ENCODE measurements around the gene BPIFB1. TPM values are rescaled to one million over a fixed set of nuclear protein-coding genes. Genes with fewer than 3 reads are reported as not detected.

BPIFB1 gene
- total RNA-seq, 1 donor from 2014 or later: not detected

- Histone ChIP-seq H3K9ac (no peak overlapping the region), H2AFZ (replicated peaks) (no peak overlapping the region), H3F3A (ENCODE audit: low read depth) (no peaks in the 10 kb centered on the region), H3K4me1 (peaks cover 8% of the 10 kb centered on the region), H3K9me3 (ENCODE audit: low read depth) (no peaks in the 10 kb centered on the region), H3K4me3 (no peak overlapping the region), H3K27ac (no peak overlapping the region), H4K20me1 (ENCODE audit: low read depth) (no peaks in the 10 kb centered on the region), H3K4me2 (no peak overlapping the region), H3K27me3 (no peaks in the 10 kb centered on the region), H3K79me2 (ENCODE audit: low read depth) (no peaks in the 10 kb centered on the region), H3K36me3 (no peaks in the 10 kb centered on the region)
- no peak for DNase-seq (ENCODE audit: low spot score)
- H3K27me3 Mint-ChIP-seq (ENCODE audit: insufficient read depth, low read depth): peaks cover 7% of the 10 kb centered on the region
- no peak overlapping the region for H3K27ac Mint-ChIP-seq
- peaks cover 2% of the 10 kb centered on the region for H3K4me1 Mint-ChIP-seq
- no peak for TF ChIP-seq EZH2 (IDR thresholded peaks at IDR 0.05)
- TF ChIP-seq CTCF (IDR thresholded peaks at IDR 0.05): no peak
- TF ChIP-seq EZH2phosphoT487 (IDR thresholded peaks at IDR 0.05): no peak
- H3K4me3 Mint-ChIP-seq: no peak overlapping the region
- H3K9me3 Mint-ChIP-seq: no peaks in the 10 kb centered on the region
- H3K36me3 Mint-ChIP-seq: no peaks in the 10 kb centered on the region
Measured at GRCh38 chr20:33334111-33334510, 51.1 kb downstream of the BPIFB1 start.

DNA sequence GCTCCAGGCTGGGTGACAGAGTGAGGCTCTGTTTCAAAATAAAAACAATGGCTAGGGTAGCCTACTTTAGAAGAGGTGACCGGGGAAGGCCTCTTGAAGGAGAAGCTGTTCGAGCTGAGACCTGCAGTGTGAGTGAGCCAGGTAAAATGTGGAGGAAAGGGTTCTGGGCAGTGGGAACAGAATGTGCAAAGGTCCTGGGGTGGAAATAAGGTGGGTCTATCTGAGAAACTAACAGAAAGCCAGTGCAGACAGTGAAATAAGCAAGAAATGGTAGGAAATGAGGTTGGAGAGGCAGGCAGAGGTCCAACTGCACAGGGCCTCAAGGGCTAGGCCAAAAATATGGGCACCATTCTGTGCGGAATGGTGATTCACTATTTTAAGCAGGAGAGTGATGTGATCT lies 53.4 kb downstream of the BPIFB1 start:
- Histone ChIP-seq H3K27me3 (no peaks in the 10 kb centered on the region), H3K4me3 (no peak overlapping the region), H3K9me3 (ENCODE audit: low read depth) (no peaks in the 10 kb centered on the region), H3K9ac (no peak overlapping the region), H4K20me1 (ENCODE audit: low read depth) (no peaks in the 10 kb centered on the region), H3K79me2 (ENCODE audit: low read depth) (no peaks in the 10 kb centered on the region), H2AFZ (replicated peaks) (no peak overlapping the region), H3K4me1 (no peaks in the 10 kb centered on the region), H3K4me2 (no peak overlapping the region), H3K36me3 (no peaks in the 10 kb centered on the region), H3K27ac (no peak overlapping the region), H3F3A (ENCODE audit: low read depth) (no peaks in the 10 kb centered on the region)
- Mint-ChIP-seq H3K4me1 (no peaks in the 10 kb centered on the region), H3K27ac (no peak overlapping the region), H3K27me3 (ENCODE audit: insufficient read depth, low read depth) (peaks cover 9% of the 10 kb centered on the region), H3K36me3 (no peaks in the 10 kb centered on the region), H3K9me3 (no peaks in the 10 kb centered on the region), H3K4me3 (no peak overlapping the region)
- no peak for TF ChIP-seq EZH2 (IDR thresholded peaks at IDR 0.05)
- DNase-seq (ENCODE audit: low spot score): no peak

DNA sequence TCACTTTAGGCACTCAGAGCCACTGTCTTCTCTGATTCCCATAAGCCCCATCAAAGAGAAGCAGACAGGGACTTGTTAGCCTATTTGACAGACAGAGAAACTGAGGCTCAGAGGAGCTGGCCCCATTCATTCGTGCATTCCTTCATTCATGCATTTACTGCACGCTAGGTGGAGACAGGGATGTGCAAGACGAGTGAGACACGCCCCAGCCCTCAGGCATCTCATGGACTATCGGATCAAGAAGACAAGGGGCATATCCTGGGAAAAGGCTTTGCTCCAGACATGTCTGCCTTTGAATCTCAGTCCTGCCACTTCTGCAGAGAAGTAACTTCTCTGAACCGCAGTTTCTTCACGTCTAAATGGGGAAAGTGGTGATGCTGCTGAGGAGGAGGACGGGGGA lies 54.1 kb downstream of the BPIFB1 start:
- no peaks in the 10 kb centered on the region for H3K79me2 ChIP-seq (ENCODE audit: low read depth)
- Mint-ChIP-seq H3K4me3 (no peak overlapping the region), H3K4me1 (no peaks in the 10 kb centered on the region), H3K9me3 (no peaks in the 10 kb centered on the region), H3K36me3 (no peaks in the 10 kb centered on the region), H3K27me3 (ENCODE audit: insufficient read depth, low read depth) (peaks cover 9% of the 10 kb centered on the region), H3K27ac (no peak overlapping the region)
- no peak overlapping the region for H3K27ac ChIP-seq
- no peak overlapping the region for H3K4me2 ChIP-seq
- H3K4me3 ChIP-seq: no peak overlapping the region
- no peak for TF ChIP-seq EZH2phosphoT487 (IDR thresholded peaks at IDR 0.05)
- TF ChIP-seq EZH2 (IDR thresholded peaks at IDR 0.05): no peak
- TF ChIP-seq CTCF (IDR thresholded peaks at IDR 0.05): no peak
- H4K20me1 ChIP-seq (ENCODE audit: low read depth): no peaks in the 10 kb centered on the region
- no peaks in the 10 kb centered on the region for H3F3A ChIP-seq (ENCODE audit: low read depth)
- DNase-seq (ENCODE audit: low spot score): no peak
- H3K36me3 ChIP-seq: no peaks in the 10 kb centered on the region
- no peaks in the 10 kb centered on the region for H3K9me3 ChIP-seq (ENCODE audit: low read depth)
- H3K9ac ChIP-seq: no peak overlapping the region
- no peaks in the 10 kb centered on the region for H3K4me1 ChIP-seq
- no peak overlapping the region for H2AFZ ChIP-seq (replicated peaks)
- no peaks in the 10 kb centered on the region for H3K27me3 ChIP-seq

DNA sequence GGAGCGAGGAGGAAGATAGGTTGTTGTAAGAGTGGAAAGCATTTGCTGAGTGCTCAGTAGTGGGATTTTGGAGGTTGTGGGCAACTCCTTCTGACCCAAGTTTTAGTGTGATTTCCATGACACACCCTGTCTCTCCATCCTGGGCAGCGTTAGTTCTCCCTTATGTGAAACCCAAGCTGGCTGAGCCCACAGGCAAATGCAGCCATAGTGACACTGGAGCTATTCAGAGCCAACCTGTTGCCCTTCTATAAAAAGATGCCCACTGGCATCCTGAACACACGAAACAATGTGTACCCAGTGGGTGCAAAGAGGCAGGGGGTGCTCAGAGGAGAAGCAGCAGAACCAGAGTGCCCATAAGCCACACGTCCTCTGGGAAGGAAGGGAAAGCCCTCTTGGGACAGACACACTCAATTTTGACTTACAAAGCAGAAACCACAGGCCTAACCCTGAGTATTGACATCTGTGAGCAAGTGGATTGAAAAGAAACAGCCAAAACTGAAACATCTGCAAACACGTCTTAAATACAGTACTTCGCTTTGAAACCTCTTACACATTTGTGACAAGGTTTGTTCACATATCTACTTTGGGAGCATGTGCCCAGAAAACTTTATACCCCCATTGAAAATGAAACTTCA lies 54.6 kb downstream of the BPIFB1 start:
- H3K4me2 ChIP-seq: no peak overlapping the region
- no peaks in the 10 kb centered on the region for H3K9me3 ChIP-seq (ENCODE audit: low read depth)
- H3K36me3 ChIP-seq: no peaks in the 10 kb centered on the region
- Mint-ChIP-seq H3K9me3 (no peaks in the 10 kb centered on the region), H3K27me3 (ENCODE audit: insufficient read depth, low read depth) (peaks cover 9% of the 10 kb centered on the region), H3K4me1 (no peaks in the 10 kb centered on the region), H3K27ac (no peak overlapping the region), H3K4me3 (no peak overlapping the region), H3K36me3 (no peaks in the 10 kb centered on the region)
- no peak for DNase-seq (ENCODE audit: low spot score)
- no peak overlapping the region for H3K4me3 ChIP-seq
- H3K27me3 ChIP-seq: no peaks in the 10 kb centered on the region
- no peaks in the 10 kb centered on the region for H3K4me1 ChIP-seq
- no peak overlapping the region for H3K9ac ChIP-seq
- no peak overlapping the region for H3K27ac ChIP-seq
- TF ChIP-seq EZH2 (IDR thresholded peaks at IDR 0.05) (no peak), EZH2phosphoT487 (IDR thresholded peaks at IDR 0.05) (no peak), CTCF (IDR thresholded peaks at IDR 0.05) (no peak)
- H2AFZ ChIP-seq (replicated peaks): no peak overlapping the region
- no peaks in the 10 kb centered on the region for H3K79me2 ChIP-seq (ENCODE audit: low read depth)
- no peaks in the 10 kb centered on the region for H3F3A ChIP-seq (ENCODE audit: low read depth)
- no peaks in the 10 kb centered on the region for H4K20me1 ChIP-seq (ENCODE audit: low read depth)

Measured in neural progenitor cell (in vitro differentiated cells).